Type B pancreatic cell (in vitro differentiated cells): ENCODE results near the gene CYTIP. TPM values are rescaled to one million over a fixed set of nuclear protein-coding genes. Genes with fewer than 3 reads are reported as not detected.

Experiments
- DNase-seq: peaks from one replicate; pipeline ENCODE4 v3.0.0; 2021; ENCODE audit warnings: mixed read lengths; ENCODE audit not compliant: unreplicated experiment; ENCODE audit errors: extremely low spot score
- H3K27ac Mint-ChIP-seq: 2 replicates; pipeline ENCODE4 v1.8.0; 2021; ENCODE audit warnings: mild to moderate bottlenecking, mixed read lengths
- H3K27me3 Mint-ChIP-seq: 2 replicates; pipeline ENCODE4 v1.8.0; 2021; ENCODE audit warnings: mixed read lengths
- H3K36me3 Mint-ChIP-seq: 2 replicates; pipeline ENCODE4 v1.8.0; 2021; ENCODE audit warnings: mixed read lengths
- H3K4me1 Mint-ChIP-seq: one replicate; pipeline ENCODE4 v1.8.0; 2021; ENCODE audit warnings: mixed read lengths; ENCODE audit not compliant: unreplicated experiment
- H3K4me3 Mint-ChIP-seq: 2 replicates; pipeline ENCODE4 v1.8.0; 2021; ENCODE audit warnings: mild to moderate bottlenecking, mixed read lengths
- H3K9me3 Mint-ChIP-seq: 2 replicates; pipeline ENCODE4 v1.8.0; 2021; ENCODE audit warnings: mixed read lengths
- total RNA-seq: library from RNA; stranded (reverse); gene quantifications from 2 replicates; pipeline ENCODE4 v1.2.1, GENCODE V29; 2021; ENCODE audit warnings: low replicate concordance
- TF ChIP-seq, protein P1 (sequence below): fragments of 200-600 bp; sonication (generic); conservative IDR thresholded peaks from 2 replicates; pipeline ENCODE4 v1.5.0; 2021; ENCODE audit warnings: antibody characterized with exemption, mild to moderate bottlenecking

CYTIP gene
- total RNA-seq, 1 donor from 2014 or later, result 0.51 TPM

DNA sequence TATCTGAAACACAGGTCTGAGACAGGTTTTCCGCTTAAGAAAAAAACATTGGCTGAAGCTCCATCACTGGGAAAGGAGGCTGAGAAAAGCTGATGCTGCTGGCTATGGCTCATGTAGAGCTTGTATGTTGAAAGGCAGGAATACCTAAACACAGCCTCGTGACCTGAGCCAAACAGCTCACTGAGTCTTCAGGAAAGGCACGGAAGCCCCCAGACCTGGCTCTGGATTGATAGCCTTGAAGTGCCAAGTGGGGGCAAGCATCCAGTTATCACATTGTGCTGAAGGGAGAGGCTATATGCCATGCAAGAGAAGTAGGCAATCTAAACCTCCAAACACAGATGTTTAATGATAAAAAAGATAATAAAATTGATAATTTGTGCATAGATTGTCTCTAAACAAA lies 21.9 kb downstream of the CYTIP start:
- H3K27ac Mint-ChIP-seq, result no peak overlapping the region
- DNase-seq, result no peak
- H3K4me1 Mint-ChIP-seq, result no peaks in the 10 kb centered on the region
- no peak overlapping the region for H3K4me3 Mint-ChIP-seq
- no peaks in the 10 kb centered on the region for H3K36me3 Mint-ChIP-seq
- no peaks in the 10 kb centered on the region for H3K27me3 Mint-ChIP-seq
- TF ChIP-seq, protein P1, sequence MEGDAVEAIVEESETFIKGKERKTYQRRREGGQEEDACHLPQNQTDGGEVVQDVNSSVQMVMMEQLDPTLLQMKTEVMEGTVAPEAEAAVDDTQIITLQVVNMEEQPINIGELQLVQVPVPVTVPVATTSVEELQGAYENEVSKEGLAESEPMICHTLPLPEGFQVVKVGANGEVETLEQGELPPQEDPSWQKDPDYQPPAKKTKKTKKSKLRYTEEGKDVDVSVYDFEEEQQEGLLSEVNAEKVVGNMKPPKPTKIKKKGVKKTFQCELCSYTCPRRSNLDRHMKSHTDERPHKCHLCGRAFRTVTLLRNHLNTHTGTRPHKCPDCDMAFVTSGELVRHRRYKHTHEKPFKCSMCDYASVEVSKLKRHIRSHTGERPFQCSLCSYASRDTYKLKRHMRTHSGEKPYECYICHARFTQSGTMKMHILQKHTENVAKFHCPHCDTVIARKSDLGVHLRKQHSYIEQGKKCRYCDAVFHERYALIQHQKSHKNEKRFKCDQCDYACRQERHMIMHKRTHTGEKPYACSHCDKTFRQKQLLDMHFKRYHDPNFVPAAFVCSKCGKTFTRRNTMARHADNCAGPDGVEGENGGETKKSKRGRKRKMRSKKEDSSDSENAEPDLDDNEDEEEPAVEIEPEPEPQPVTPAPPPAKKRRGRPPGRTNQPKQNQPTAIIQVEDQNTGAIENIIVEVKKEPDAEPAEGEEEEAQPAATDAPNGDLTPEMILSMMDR, result no peak
- H3K9me3 Mint-ChIP-seq, result no peaks in the 10 kb centered on the region

DNA sequence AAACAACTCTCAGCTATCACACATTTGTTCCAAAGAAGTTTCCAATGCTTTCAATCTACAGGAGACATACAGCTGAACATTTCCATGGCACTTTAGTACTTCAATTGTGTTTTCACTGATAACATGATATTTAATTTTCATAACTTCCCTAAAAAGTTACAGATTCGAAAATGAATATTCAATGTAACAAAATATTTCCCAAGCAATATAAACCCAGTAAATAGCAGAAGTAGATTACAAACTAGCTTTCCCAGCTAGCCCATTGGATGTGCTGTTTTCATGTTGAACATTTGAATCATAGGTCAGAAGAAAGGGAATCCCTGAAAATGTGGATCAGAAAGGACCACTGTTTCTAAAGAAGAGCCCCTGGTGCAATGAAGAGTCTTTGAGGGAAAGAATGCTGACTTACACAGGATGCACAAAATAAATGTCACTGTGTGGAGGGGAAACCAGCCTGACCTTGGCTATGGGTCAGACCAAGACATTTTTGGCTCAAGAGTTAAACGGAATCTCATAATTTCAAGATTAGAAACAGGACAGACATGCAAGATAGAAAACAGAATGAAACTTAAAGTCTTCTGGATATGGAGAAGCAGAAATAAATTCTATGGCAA lies 22.5 kb downstream of the CYTIP start:
- TF ChIP-seq, protein P1, result no peak
- no peak overlapping the region for H3K4me3 Mint-ChIP-seq
- no peaks in the 10 kb centered on the region for H3K9me3 Mint-ChIP-seq
- no peak for DNase-seq
- no peaks in the 10 kb centered on the region for H3K36me3 Mint-ChIP-seq
- H3K27ac Mint-ChIP-seq, result no peak overlapping the region
- no peaks in the 10 kb centered on the region for H3K4me1 Mint-ChIP-seq
- H3K27me3 Mint-ChIP-seq, result no peaks in the 10 kb centered on the region

DNA sequence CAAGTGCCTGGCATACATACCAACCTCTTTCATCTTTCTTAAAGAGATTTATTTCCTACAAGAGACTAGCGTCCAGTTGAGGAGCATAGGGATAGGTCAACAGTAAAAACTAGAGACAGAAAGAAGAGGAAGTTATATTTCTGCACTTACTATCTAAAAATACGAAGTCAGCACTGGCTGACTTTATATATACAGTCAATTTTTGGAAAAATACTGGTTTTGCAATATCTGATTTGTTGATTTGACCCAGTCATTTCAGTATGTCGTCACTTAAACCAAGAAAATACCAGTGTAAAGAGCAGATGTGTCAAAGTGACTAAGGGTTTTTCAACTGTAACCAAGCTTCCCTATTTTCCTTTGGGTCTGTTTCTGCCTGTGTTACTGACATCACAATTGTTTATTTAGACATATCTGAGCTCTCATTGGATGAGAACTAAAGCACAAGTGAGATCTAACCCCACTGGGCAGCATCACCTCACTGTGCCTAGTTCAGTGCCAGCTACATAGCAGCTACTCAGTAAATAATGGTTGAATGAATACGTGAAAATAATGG lies 23.0 kb downstream of the CYTIP start:
- TF ChIP-seq, protein P1, result no peak
- H3K9me3 Mint-ChIP-seq, result no peaks in the 10 kb centered on the region
- H3K4me3 Mint-ChIP-seq, result no peak overlapping the region
- H3K27me3 Mint-ChIP-seq, result no peaks in the 10 kb centered on the region
- no peaks in the 10 kb centered on the region for H3K36me3 Mint-ChIP-seq
- no peak for DNase-seq
- H3K27ac Mint-ChIP-seq, result no peak overlapping the region
- H3K4me1 Mint-ChIP-seq, result no peaks in the 10 kb centered on the region

DNA sequence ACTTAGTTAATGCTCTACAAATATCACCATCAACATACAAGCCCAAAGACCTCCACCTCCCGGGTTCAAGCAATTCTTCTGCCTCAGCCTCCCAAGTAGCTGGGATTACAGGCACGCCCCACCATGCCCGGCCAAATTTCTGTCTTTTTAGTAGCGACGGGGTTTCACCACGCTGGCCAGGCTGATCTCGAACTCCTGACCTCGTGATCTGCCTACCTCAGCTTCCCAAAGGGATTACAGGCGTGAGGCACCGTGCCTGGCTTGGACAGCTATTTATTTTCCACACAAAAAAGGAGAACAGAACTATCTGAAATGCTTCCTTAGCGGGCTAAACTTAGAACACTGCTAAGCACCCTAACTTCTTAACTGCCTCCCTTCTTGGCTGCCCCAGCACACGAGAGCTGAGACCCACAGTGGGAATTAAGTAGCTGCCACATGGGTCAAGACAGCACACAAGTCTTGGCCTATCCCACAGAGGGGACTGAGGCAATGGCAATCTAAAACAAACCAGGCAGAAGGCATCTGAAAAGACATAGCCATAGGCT lies 24.8 kb downstream of the CYTIP start:
- H3K4me1 Mint-ChIP-seq, result no peaks in the 10 kb centered on the region

DNA sequence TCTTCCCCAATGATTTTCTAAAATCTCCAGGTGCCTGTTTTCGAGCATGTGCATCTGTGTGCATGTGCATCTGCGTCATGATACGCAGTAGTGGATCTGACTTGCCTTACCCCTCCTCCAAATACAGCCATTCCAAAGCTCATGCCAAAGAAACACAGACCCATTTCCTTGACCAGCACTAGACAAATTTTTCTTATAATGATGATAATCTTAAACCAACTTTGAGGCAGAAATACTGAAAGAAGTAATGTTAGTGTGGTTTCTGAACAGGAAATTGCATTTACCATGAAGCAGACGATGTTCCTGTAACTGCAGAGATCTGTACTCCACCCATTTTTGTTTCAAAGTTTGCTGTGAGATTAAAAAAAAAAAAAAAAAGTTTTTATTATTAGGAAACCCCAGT lies 25.6 kb downstream of the CYTIP start:
- no peak overlapping the region for H3K4me3 Mint-ChIP-seq
- DNase-seq, result no peak
- no peak overlapping the region for H3K27ac Mint-ChIP-seq
- H3K27me3 Mint-ChIP-seq, result no peaks in the 10 kb centered on the region
- H3K9me3 Mint-ChIP-seq, result no peaks in the 10 kb centered on the region
- TF ChIP-seq, protein P1, result no peak
- no peaks in the 10 kb centered on the region for H3K36me3 Mint-ChIP-seq
- no peaks in the 10 kb centered on the region for H3K4me1 Mint-ChIP-seq

More for the DNA sequence above, 24.8 kb downstream of the CYTIP start:
- Mint-ChIP-seq H3K36me3 (no peaks in the 10 kb centered on the region), H3K4me3 (no peak overlapping the region), H3K9me3 (no peaks in the 10 kb centered on the region), H3K27ac (no peak overlapping the region), H3K27me3 (no peaks in the 10 kb centered on the region)
- TF ChIP-seq, protein P1, result no peak
- DNase-seq, result no peak
